BE2C (cell line): Measurements from ENCODE around the gene C6orf141.

ENCODE experiments used
- DNase-seq: peaks from one replicate; pipeline ENCODE4 v3.0.0-alpha.2; 2020
- H3K27me3 ChIP-seq: fragments of 250-450 bp; sonication (Bioruptor Pico); 2 replicates; pipeline ENCODE4 v1.5.1; 2020; ENCODE audit warnings: mild to moderate bottlenecking
- H3K36me3 ChIP-seq: fragments of 250-450 bp; sonication (Bioruptor Pico); 2 replicates; pipeline ENCODE4 v1.5.1; 2020; ENCODE audit warnings: mild to moderate bottlenecking
- H3K4me1 ChIP-seq: fragments of 250-450 bp; sonication (Bioruptor Pico); 2 replicates; pipeline ENCODE4 v1.5.1; 2020
- H3K4me3 ChIP-seq: 2 replicates; pipeline ENCODE4 v1.5.1; 2011; ENCODE audit warnings: low read depth, low read length
- H3K9me3 ChIP-seq: fragments of 250-450 bp; sonication (Bioruptor Pico); 2 replicates; pipeline ENCODE4 v1.5.1; 2020
- TF ChIP-seq, protein P1 (sequence below): IDR thresholded peaks from 2 replicates; pipeline ENCODE4 v1.5.1; 2012; ENCODE audit warnings: mild to moderate bottlenecking, low read depth, low read length

C6orf141 gene

DNA sequence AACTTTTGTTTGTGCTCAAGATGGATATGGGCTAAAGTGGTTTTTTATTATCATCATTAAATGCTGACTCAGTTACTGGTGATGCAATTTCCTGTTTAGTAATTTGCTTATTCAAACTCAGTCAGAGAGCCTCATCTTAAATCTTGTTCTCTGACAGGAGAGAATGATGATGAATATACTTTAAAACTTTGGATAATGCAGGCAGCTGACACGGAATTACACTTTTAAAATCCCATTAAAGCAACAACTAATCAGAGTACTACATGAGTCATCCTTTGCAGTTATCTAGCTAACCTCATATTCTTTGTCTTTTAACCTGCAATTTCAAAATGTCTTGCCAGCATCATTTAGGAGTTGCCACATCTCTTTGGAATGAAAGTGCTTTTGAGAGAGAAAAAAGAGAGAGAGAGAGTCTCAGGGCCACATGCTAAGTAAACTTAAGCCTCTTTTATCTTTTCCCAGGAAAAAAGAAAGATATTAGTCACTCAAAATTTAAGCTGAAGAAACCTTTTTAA is 9.2 kb upstream of the C6orf141 start:
- Histone ChIP-seq H3K4me1 (peaks cover 23% of the 10 kb centered on the region), H3K4me3 (no peak overlapping the region), H3K9me3 (no peaks in the 10 kb centered on the region; the same call in 1 of the 2 replicates), H3K36me3 (no peaks in the 10 kb centered on the region; the same call in 1 of the 2 replicates), H3K27me3 (no peaks in the 10 kb centered on the region)
- no peak for DNase-seq
- TF ChIP-seq, protein P1, sequence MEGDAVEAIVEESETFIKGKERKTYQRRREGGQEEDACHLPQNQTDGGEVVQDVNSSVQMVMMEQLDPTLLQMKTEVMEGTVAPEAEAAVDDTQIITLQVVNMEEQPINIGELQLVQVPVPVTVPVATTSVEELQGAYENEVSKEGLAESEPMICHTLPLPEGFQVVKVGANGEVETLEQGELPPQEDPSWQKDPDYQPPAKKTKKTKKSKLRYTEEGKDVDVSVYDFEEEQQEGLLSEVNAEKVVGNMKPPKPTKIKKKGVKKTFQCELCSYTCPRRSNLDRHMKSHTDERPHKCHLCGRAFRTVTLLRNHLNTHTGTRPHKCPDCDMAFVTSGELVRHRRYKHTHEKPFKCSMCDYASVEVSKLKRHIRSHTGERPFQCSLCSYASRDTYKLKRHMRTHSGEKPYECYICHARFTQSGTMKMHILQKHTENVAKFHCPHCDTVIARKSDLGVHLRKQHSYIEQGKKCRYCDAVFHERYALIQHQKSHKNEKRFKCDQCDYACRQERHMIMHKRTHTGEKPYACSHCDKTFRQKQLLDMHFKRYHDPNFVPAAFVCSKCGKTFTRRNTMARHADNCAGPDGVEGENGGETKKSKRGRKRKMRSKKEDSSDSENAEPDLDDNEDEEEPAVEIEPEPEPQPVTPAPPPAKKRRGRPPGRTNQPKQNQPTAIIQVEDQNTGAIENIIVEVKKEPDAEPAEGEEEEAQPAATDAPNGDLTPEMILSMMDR, result no peak

DNA sequence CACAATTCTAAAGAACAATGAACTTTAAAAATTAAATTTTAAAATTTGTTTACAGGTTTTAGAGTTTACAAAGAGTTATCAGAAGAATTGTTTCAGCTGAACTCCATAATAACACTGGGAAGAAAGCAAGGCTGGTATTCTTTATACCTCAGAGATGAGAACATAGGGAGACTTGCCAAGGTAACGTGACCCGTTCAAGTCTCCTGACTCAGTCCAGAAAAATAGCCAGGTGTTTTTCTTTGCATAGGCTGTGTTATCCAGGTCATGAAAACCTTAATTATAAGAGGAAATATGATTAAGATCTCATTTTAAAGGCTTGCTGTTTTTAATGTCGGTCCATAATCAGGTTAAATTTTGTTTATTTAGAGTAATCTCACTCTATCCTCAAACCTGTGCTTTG is 8.5 kb upstream of the C6orf141 start:
- no peak for DNase-seq
- H3K4me1 ChIP-seq, result peaks cover 25% of the 10 kb centered on the region
- no peaks in the 10 kb centered on the region; the same call in 1 of the 2 replicates for H3K36me3 ChIP-seq
- no peaks in the 10 kb centered on the region; the same call in 1 of the 2 replicates for H3K9me3 ChIP-seq
- no peaks in the 10 kb centered on the region for H3K27me3 ChIP-seq
- TF ChIP-seq, protein P1, result no peak
- no peak overlapping the region for H3K4me3 ChIP-seq

DNA sequence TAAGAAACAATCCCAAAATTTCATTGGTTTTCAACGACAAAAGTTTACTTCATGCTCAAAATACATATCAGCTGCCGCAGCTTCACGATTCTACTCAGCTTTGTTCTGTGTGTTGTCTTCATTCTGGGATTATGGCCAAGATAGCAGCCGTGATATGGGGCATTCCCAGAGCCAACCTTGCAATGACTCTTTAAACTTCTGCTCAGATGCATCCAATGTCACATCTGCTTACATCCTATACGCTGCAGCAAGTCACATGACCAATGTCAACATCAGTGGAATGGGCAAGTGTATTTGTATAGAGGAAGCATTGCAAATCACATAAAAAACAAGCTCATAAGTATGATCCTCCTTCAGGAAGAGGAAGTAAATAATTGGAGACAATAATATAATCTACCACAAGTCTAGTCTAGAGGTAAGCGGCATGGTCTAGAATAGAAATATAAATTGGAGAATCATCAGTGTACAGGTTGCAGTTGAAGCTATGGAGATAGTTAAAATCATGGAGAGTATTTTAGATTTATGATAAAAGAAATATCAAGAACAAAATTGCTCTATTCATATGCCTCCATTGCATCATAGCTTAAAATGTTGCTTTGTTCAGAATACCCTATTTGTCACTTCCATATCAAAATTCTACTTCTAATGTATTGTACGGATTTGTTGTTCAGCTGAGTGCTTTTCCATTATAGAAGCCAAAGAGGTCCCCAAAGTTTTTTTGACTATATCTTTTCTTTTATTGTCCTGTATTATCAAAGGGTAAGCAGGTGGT is 7.2 kb upstream of the C6orf141 start:
- TF ChIP-seq, protein P1, result no peak
- H3K27me3 ChIP-seq, result no peaks in the 10 kb centered on the region
- peaks cover 25% of the 10 kb centered on the region for H3K4me1 ChIP-seq
- H3K9me3 ChIP-seq, result no peaks in the 10 kb centered on the region; the same call in 1 of the 2 replicates
- peak; percentile 37 for DNase-seq
- no peaks in the 10 kb centered on the region; the same call in 1 of the 2 replicates for H3K36me3 ChIP-seq
- no peak overlapping the region for H3K4me3 ChIP-seq

DNA sequence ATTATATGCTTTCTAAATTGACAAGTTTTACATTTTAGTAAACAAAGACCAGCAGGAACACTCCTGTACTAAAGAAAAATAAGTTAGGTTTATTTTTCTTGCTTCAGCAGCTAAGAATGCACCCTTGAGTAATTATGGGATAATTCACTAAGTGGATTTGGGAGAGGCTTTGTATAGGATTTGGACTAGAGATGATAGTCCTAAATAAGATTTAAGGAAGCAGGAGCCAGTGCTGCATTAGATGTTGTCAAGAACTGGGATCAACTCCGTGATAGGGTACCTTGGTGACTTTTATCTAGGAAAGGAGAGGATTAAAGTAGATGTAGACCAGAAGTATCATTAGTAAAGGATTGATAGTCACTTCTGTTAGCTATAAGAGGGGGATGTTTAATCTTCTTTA is 4.1 kb upstream of the C6orf141 start:
- no peaks in the 10 kb centered on the region; the same call in 1 of the 2 replicates for H3K9me3 ChIP-seq
- no peak for DNase-seq
- no peaks in the 10 kb centered on the region; the same call in 1 of the 2 replicates for H3K36me3 ChIP-seq
- TF ChIP-seq, protein P1, result no peak
- H3K4me1 ChIP-seq, result peaks cover 21% of the 10 kb centered on the region
- H3K4me3 ChIP-seq, result no peak overlapping the region
- peaks cover 13% of the 10 kb centered on the region for H3K27me3 ChIP-seq

DNA sequence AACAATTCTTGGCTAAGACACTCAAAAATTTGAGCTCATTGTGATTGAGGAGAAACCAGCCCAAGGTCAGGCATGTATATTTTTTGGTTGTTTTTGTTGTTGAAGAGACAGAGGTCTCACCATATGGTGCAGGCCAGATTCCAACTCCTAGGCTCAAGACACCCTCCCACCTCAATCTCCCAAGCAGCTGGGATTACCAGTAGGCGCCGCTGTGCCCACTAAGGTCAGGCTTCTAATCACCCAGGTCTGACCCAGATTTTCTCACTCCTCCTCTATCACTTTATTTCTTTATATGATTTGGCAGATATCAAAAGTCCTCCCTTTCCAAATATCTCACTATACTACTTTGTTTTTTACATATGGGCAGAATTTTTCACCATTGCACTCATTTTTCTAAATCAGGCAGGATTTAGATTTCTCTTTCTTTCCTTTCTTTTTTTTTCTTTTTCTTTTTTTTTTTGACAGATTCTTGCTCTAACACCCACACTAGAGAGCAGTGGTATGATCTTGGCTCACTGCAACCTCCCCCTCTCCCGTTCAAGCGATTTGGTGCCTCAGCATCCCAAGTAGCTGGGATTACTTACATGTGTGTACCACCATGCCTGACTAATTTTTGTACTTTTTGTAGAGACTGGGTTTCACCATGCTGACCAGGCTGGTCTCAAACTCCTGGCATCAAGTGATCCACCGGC is 1.7 kb upstream of the C6orf141 start:
- peaks cover 6% of the 10 kb centered on the region for H3K4me1 ChIP-seq
- no peaks in the 10 kb centered on the region; the same call in 1 of the 2 replicates for H3K9me3 ChIP-seq
- TF ChIP-seq, protein P1, result no peak
- no peaks in the 10 kb centered on the region for H3K36me3 ChIP-seq
- H3K27me3 ChIP-seq, result peaks cover 17% of the 10 kb centered on the region
- H3K4me3 ChIP-seq, result no peak overlapping the region
- no peak for DNase-seq
